ENCODE results near the gene IGFALS.

Gene IGFALS

GRCh38 chr16:1771864-1772361 lies 21.6 kb downstream of the IGFALS start:
- no peak for DNase-seq (ENCODE audit: low read depth)
- peak overlapping the region; percentile 72 for H3K4me3 ChIP-seq (ENCODE audit: low read depth, low read length)
- TF ChIP-seq CTCF (IDR thresholded peaks at IDR 0.05; ENCODE audit: low read depth, low read length, missing control alignments) = no peak

GRCh38 chr16:1771188-1771863 lies 22.2 kb downstream of the IGFALS start, which contains the start of gene NME3:
Gene NME3 (minus strand): TSS chr16:1771543. CDS start chr16:1771534, 9 bp downstream.
- peak within 1 kb of the TSS; percentile 72 for H3K4me3 ChIP-seq (ENCODE audit: low read depth, low read length)
- no peak for TF ChIP-seq CTCF (IDR thresholded peaks at IDR 0.05; ENCODE audit: low read depth, low read length, missing control alignments)
- DNase-seq (ENCODE audit: low read depth) = peak; percentile 18

GRCh38 chr16:1770328-1771187 lies 22.9 kb downstream of the IGFALS start:
- H3K4me3 ChIP-seq (ENCODE audit: low read depth, low read length) = peak overlapping the region; percentile 72
- no peak for DNase-seq (ENCODE audit: low read depth)
- no peak for TF ChIP-seq CTCF (IDR thresholded peaks at IDR 0.05; ENCODE audit: low read depth, low read length, missing control alignments)

GRCh38 chr16:1769402-1770300 lies 23.9 kb downstream of the IGFALS start:
- H3K4me3 ChIP-seq (ENCODE audit: low read depth, low read length) = no peak overlapping the region; the same call in 1 of the 2 replicates
- DNase-seq (ENCODE audit: low read depth) = no peak
- TF ChIP-seq CTCF (IDR thresholded peaks at IDR 0.05; ENCODE audit: low read depth, low read length, missing control alignments) = no peak

- H3K4me3 ChIP-seq (ENCODE audit: low read depth, low read length) = no peak overlapping the region
- DNase-seq (ENCODE audit: low read depth) = no peak
- no peak for TF ChIP-seq CTCF (IDR thresholded peaks at IDR 0.05; ENCODE audit: low read depth, low read length, missing control alignments)
Measured at GRCh38 chr16:1768767-1769401, 24.6 kb downstream of the IGFALS start.
